ENCODE results near the gene DSE. TPM values are rescaled to one million over a fixed set of nuclear protein-coding genes. Genes with fewer than 3 reads are reported as not detected.

DSE gene
- total RNA-seq, 2 donors from 2014 or later = 5.0 to 9.3 TPM

GRCh38 chr6:116411284-116411623 lies 40.5 kb downstream of the DSE start:
- no peaks in the 10 kb centered on the region for H3K9me3 ChIP-seq
- H3K4me3 ChIP-seq = no peak overlapping the region
- H3K27me3 ChIP-seq = no peaks in the 10 kb centered on the region
- no peaks in the 10 kb centered on the region for H3K36me3 ChIP-seq
- TF ChIP-seq CTCF (IDR thresholded peaks at IDR 0.05) = no peak
- H3K27ac ChIP-seq = no peak overlapping the region
- no peak overlapping the region for H3K9ac ChIP-seq (ENCODE audit: low read depth in 2 of 2, low read length in 2 of 2)
- no peak for DNase-seq
- intact Hi-C loops (cut with DNase I) = no loop called here
- no peaks in the 10 kb centered on the region for H3K4me1 ChIP-seq

- intact Hi-C loops (cut with DNase I) = no loop called here
- no peak for DNase-seq
- H3K9ac ChIP-seq (ENCODE audit: low read depth in 2 of 2, low read length in 2 of 2) = no peak overlapping the region
- no peak overlapping the region for H3K4me3 ChIP-seq
- H3K4me1 ChIP-seq = no peaks in the 10 kb centered on the region
- H3K9me3 ChIP-seq = no peaks in the 10 kb centered on the region
- H3K27ac ChIP-seq = no peak overlapping the region
- TF ChIP-seq CTCF (IDR thresholded peaks at IDR 0.05) = no peak
- H3K36me3 ChIP-seq = no peaks in the 10 kb centered on the region
- H3K27me3 ChIP-seq = no peaks in the 10 kb centered on the region
Measured at GRCh38 chr6:116412270-116412669, 41.5 kb downstream of the DSE start.

GRCh38 chr6:116413357-116413756 lies 42.6 kb downstream of the DSE start:
- no peak overlapping the region for H3K27ac ChIP-seq
- no peaks in the 10 kb centered on the region for H3K27me3 ChIP-seq
- no peaks in the 10 kb centered on the region for H3K4me1 ChIP-seq
- no peaks in the 10 kb centered on the region for H3K9me3 ChIP-seq
- H3K36me3 ChIP-seq = no peaks in the 10 kb centered on the region
- intact Hi-C loops (cut with DNase I) = no loop called here
- TF ChIP-seq CTCF (IDR thresholded peaks at IDR 0.05) = no peak
- no peak for DNase-seq
- H3K4me3 ChIP-seq = no peak overlapping the region
- H3K9ac ChIP-seq (ENCODE audit: low read depth in 2 of 2, low read length in 2 of 2) = no peak overlapping the region

- H3K9me3 ChIP-seq = no peaks in the 10 kb centered on the region
- no peak for DNase-seq
- H3K27ac ChIP-seq = no peak overlapping the region
- H3K4me1 ChIP-seq = no peaks in the 10 kb centered on the region
- intact Hi-C loops (cut with DNase I) = no loop called here
- TF ChIP-seq CTCF (IDR thresholded peaks at IDR 0.05) = no peak
- no peak overlapping the region for H3K9ac ChIP-seq (ENCODE audit: low read depth in 2 of 2, low read length in 2 of 2)
- no peaks in the 10 kb centered on the region for H3K27me3 ChIP-seq
- no peak overlapping the region for H3K4me3 ChIP-seq
- H3K36me3 ChIP-seq = no peaks in the 10 kb centered on the region
Measured at GRCh38 chr6:116417661-116418060, 46.9 kb downstream of the DSE start.

- Histone ChIP-seq H3K27ac (no peak overlapping the region), H3K9ac (ENCODE audit: low read depth in 2 of 2, low read length in 2 of 2) (no peak overlapping the region), H3K36me3 (no peaks in the 10 kb centered on the region), H3K9me3 (no peaks in the 10 kb centered on the region), H3K27me3 (no peaks in the 10 kb centered on the region), H3K4me3 (no peak overlapping the region), H3K4me1 (no peaks in the 10 kb centered on the region)
- intact Hi-C loops (cut with DNase I) = no loop called here
- no peak for TF ChIP-seq CTCF (IDR thresholded peaks at IDR 0.05)
- DNase-seq = no peak
Measured at GRCh38 chr6:116419069-116419786, 48.5 kb downstream of the DSE start.
